HG03039 (cell line): Measurements from ENCODE around the gene GJB4.

Experiments
- ATAC-seq: cut with Tn5 transposase; IDR thresholded peaks from one replicate; pipeline ENCODE4 v1.9.1; 2021; ENCODE audit warnings: mild to moderate bottlenecking, moderate library complexity; ENCODE audit not compliant: unreplicated experiment

The GJB4 gene

DNA sequence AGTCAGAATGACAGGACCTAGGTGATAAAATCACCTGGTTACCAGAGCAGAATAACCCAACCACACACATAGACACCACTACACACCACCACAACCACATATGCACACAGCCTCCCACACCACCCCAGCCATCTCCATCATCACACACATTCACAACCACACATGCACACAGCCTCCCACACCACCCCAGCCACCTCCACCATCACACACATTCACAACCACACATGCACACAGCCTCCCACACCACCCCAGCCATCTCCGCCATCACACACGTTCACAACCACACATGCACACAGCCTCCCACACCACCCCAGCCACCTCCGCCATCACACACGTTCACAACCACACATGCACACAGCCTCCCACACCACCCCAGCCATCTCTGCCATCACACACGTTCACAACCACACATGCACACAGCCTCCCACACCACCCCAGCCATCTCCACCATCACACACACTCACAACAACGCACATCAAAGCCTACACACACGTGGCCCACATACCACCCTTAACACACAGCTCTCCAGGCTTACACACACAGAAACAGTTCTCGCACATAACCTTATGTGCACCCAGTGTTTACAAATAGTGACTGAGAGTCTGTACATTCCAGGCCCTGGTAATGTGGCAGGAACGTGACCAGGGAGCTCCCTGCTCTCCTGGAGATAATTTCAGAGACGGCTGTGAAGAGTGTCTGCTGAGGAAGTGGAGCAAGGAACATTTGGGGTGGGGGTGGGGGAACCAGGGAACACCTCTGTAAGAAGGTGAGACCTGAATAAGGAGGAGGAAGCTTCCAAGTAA, 18.2 kb downstream of the GJB4 start:
- ATAC-seq, result no peak

GRCh38 chr1:34778381-34778780, 18.8 kb downstream of the GJB4 start:
- no peak for ATAC-seq

DNA sequence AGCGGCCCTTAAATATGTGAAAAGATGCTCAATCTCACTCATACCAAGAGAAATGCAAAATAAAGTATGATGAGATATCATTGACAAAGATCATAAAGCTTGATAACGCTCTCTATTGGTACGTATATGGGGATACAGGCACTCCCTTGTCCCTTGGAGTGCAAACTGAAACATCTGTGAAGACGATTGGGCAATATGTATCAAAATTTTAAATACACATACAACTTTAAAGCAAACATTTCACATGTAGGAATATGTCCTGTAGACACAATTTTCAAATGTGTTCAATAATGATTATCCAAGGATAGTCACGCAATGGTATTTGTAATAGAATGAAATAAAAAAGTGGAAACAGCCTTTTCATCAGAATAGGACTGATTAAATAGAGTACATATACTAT, 19.5 kb downstream of the GJB4 start:
- no peak for ATAC-seq

- ATAC-seq, result no peak
Measured at GRCh38 chr1:34779526-34779925, 20.0 kb downstream of the GJB4 start.

GRCh38 chr1:34779962-34780361, 20.4 kb downstream of the GJB4 start:
- ATAC-seq, result no peak

DNA sequence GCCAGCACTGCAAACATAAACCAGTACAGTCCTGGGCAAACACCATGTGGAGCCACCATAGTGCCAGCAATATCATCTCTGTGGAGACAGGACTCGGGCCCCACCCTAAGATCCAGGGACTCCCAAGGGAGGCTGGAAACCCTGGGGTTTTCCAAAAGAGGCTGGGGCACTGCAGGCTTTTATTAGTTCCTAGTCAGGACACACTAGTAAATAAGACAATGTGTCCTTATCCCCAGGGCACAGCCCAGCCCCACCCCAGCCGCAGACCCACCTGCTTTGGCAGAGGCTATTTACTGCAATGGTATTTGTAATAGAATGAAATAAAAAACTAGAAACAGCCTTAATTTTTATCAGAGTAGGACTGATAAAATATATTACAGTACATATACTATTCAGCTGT, 21.0 kb downstream of the GJB4 start:
- ATAC-seq, result no peak

- ATAC-seq, result no peak
Measured at GRCh38 chr1:34781071-34781843, 21.7 kb downstream of the GJB4 start, which contains the start of gene GJB3. Gene GJB3 (plus strand): TSS chr1:34781214. CDS start chr1:34784763, 3,549 bp downstream.

GRCh38 chr1:34781844-34782391, 22.4 kb downstream of the GJB4 start:
- no peak for ATAC-seq

GRCh38 chr1:34784751-34785221, 25.2 kb downstream of the GJB4 start:
- no peak for ATAC-seq

GRCh38 chr1:34785231-34785874, 25.8 kb downstream of the GJB4 start:
- no peak for ATAC-seq

DNA sequence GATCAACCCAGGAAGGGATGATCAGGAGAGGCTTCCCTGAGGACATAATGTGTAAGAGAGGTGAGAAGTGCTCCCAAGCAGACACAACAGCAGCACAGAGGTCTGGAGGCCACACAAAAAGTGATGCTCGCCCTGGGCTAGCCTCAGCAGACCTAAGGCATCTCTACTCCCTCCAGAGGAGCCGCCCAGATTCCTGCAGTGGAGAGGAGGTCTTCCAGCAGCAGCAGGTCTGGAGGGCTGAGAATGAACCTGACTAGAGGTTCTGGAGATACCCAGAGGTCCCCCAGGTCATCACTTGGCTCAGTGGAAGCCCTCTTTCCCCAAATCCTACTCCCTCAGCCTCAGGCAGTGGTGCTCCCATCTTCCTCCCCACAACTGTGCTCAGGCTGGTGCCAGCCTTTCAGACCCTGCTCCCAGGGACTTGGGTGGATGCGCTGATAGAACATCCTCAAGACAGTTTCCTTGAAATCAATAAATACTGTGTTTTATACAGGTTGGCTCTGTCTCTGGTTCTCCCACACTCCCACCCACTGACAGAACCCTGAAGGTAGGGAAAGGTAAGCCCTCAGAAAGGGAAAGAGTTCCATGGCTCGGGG, 26.4 kb downstream of the GJB4 start:
- no peak for ATAC-seq

DNA sequence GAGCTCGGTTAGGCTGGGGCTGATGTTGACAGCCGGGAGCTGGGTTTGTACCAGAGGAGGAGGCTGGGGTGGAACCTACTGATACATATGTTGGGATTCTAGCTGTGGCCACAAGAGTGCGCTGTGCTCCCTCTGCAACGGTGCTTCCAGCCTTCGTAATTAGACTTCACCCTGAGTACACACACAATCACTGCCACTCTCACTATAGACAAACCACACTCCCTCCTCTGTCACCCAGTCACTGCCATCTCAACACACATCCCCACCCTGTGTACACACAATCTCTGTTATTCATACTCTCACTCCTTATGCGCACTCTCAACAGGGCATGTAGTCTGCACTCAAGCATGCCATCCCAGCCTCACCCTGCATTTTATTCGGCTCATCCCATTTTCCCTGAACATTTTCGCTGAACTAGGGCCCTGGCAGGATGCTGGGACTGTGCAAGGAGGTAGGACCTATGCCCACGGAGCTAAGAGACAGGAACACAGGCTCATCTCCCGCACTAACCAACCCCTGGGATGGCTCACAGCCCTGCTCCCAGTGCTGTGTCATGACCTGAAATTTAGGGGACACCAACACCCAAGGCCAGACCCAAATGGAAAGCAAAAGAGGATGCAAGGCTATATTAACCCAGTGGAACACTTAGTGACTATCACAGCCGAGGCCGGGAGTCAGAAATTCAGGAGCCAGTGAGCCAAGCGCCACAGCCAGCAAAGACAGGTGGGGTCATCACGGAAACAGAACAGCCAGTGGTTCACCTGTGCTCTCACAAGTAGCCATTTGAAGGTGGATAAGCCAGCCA, 27.2 kb downstream of the GJB4 start:
- ATAC-seq, result no peak

DNA sequence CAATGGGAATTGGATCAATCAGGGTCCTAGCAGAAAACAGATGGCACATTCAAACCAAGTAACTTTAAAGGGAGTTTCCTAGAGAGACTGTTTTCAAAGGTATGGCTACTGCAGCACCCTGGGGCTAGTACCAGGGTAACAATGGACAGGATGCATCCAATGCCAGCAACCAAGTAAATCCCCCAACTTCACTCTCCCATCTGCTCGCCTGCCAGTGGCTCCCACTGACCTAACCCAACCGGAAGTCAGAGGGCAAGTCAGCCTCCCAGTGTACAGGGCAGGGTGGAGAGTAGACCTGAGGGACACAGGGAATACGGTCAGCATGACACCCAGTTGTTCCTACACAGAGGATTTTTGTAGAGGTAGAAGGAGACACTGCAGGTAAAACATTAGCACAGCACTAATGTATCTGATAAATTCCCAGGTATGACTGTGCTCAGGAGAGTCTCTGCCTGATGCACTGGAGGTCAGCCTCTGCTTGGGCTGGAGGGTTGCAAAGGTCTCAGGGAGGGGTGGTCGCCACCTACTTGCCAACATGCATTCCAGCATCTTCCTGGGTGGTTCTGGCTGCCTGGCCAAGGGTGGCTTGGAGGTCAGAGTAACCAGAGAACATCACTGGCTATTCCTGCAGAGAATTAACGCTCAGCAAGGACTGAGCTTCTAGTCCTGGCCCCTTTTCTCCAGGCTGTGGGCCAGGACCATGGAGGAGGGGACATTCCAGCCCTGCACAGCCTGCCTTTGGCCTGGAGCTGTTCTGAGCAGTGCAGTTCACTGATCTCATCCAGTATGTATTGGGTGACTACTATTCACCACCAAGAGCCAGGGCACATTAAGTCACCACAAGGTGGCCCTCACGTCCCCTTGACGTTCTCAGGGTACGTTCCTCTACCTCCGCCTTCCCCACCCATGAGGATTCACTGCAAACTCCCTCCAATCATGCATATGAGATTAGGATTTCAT, 28.2 kb downstream of the GJB4 start:
- no peak for ATAC-seq

DNA sequence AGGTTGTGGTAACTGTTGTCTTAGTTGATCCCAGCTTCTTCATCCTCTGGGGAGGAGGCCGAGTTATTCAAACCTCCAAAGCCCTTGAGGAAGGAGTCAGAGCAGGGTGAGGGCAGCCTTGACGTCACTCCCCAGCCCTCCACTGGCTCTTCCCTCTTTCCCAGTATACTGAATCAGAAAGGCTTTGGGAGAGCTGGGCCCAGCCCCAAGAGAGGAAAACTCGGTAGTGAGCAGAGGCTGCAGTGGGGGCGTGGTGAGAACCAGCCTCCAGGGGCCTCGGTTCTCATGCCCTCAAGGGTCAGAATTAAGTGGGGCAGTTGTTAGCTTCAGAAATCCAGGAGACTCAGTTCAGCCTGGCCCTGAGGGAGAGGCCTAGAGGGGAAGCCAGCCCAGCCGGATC, 31.4 kb downstream of the GJB4 start:
- ATAC-seq, result no peak

DNA sequence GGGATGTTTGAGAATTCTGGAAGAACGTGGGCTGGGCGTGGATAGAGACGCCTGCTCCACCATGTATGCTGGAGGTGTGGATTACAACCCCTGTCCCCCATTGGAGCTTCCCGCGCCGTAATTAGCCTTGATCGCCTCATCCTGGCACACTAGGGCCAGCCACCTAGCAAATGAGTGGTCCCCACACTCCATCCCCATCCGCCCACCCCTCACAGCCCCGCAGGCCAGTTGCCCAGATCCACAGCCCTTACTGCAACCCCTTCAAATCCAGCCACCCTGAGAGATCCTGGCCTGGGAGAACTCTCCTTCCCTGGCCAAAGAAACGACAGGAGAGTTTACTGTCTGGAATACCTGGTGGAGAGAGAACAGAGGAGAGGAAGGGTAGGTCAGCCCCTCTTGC, 32.9 kb downstream of the GJB4 start:
- no peak for ATAC-seq

DNA sequence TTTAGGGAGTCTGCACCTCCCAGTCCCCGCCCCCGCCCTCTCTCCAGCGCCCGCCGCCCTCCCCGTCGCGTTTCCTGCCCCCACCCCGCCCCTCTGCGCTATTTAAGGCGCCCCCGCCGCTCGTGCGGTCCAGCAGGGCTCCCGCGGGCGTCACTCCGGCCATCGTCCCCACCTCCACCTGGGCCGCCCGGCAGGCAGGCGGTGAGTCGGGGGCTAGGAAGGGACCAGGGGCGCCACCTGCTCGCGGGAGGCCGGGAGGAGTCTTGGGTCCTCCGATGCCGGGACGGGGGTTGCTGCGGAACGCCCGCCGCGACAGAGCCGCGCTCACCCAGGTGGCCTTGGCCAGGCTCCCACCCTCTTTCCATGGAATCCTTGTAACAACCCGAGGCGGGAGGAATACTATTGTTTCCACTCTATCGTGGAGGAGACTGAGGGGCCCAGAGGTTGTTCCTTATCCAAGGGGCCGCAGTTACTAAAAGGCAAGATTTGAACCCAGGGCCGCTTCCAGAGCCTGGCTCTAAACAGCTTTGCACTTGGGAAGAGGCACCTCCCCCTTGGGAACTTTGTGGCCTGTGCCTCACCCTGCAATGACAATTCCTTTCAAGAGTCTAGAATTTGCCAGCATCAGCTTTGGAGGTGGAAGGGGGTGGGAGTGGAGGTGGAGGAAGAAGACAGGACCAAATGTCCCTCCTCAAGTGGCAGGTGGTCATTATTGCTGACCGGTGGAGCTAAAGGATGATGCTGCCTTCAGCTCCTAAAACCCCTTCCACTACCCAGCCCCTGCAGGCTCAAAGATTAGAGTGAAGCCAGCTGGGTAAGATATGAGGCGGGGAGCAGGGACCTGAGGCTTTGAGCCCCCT, 33.6 kb downstream of the GJB4 start, which contains the start of gene GJA4:
GJA4 (plus strand) TSS at position 132 of the 860 bp plus-strand sequence. CDS start 1,215 bp downstream, outside the sequence.
- ATAC-seq, result no peak

DNA sequence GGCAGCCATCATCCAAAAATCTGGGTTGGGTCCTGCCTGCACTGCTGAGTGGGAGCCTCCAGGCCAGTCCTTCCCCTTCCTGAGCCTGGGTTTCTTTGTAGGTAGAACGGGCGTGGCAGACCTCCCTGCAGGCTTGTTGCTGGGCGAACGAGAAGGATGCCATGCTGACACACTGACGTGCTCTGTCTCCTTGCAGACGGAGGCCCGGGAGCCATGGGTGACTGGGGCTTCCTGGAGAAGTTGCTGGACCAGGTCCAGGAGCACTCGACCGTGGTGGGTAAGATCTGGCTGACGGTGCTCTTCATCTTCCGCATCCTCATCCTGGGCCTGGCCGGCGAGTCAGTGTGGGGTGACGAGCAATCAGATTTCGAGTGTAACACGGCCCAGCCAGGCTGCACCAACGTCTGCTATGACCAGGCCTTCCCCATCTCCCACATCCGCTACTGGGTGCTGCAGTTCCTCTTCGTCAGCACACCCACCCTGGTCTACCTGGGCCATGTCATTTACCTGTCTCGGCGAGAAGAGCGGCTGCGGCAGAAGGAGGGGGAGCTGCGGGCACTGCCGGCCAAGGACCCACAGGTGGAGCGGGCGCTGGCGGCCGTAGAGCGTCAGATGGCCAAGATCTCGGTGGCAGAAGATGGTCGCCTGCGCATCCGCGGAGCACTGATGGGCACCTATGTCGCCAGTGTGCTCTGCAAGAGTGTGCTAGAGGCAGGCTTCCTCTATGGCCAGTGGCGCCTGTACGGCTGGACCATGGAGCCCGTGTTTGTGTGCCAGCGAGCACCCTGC, 34.7 kb downstream of the GJB4 start:
- ATAC-seq, result no peak
